SK-N-SH (cell line): ENCODE results near the gene ATG9A.

Experiments
- CTCF ChIP-seq: fragments of 200-600 bp; sonication (generic); IDR thresholded peaks from 2 replicates; pipeline ENCODE4 v1.6.1; 2017; ENCODE audit warnings: antibody characterized with exemption, mild to moderate bottlenecking, moderate library complexity
- EP300 ChIP-seq, 2 experiments: IDR thresholded peaks; 2 replicates each; pipeline versions ENCODE4 v1.4.0 to v1.6.1; 2012; ENCODE audit warnings: borderline replicate concordance in 1 of 2, low read depth in 1 of 2, low read length in 1 of 2
- EZH2phosphoT487 ChIP-seq: fragments of 200-600 bp; sonication (generic); IDR thresholded peaks from 2 replicates; pipeline ENCODE4 v1.6.1; 2017; ENCODE audit warnings: low read depth, mixed run types, mild to moderate bottlenecking, antibody characterized with exemption, moderate library complexity, borderline replicate concordance
- FOXM1 ChIP-seq: IDR thresholded peaks from 2 replicates; pipeline ENCODE4 v1.4.0; 2012; ENCODE audit warnings: low read depth, mild to moderate bottlenecking
- MEF2A ChIP-seq: IDR thresholded peaks from 2 replicates; pipeline ENCODE4 v1.4.0; 2012; ENCODE audit warnings: low read depth, borderline replicate concordance
- POLR2AphosphoS5 ChIP-seq: IDR thresholded peaks from 2 replicates; pipeline ENCODE4 v1.6.1; 2012; ENCODE audit warnings: low read depth, low read length
- REST ChIP-seq: IDR thresholded peaks from 2 replicates; pipeline ENCODE4 v1.6.1; 2012; ENCODE audit warnings: mild to moderate bottlenecking, low read depth, low read length, moderate library complexity
- RFX5 ChIP-seq: IDR thresholded peaks from 2 replicates; pipeline ENCODE4 v1.6.1; 2012; ENCODE audit warnings: mild to moderate bottlenecking, improper control_type of control experiment, low read length
- SIN3A ChIP-seq: IDR thresholded peaks from 2 replicates; pipeline ENCODE4 v1.6.1; 2012; ENCODE audit warnings: low read depth, mild to moderate bottlenecking, low read length, moderate library complexity, borderline replicate concordance
- TAF1 ChIP-seq: IDR thresholded peaks from 2 replicates; pipeline ENCODE4 v1.6.1; 2012; ENCODE audit warnings: low read depth, mild to moderate bottlenecking, low read length, moderate library complexity, borderline replicate concordance
- TEAD4 ChIP-seq: IDR thresholded peaks from 2 replicates; pipeline ENCODE4 v1.4.0; 2012; ENCODE audit warnings: mild to moderate bottlenecking, borderline replicate concordance; ENCODE audit not compliant: insufficient read depth
- USF1 ChIP-seq: IDR thresholded peaks from 2 replicates; pipeline ENCODE4 v1.4.0; 2012; ENCODE audit warnings: low read depth, borderline replicate concordance
- USF2 ChIP-seq: fragments of 150-350 bp; IDR thresholded peaks from 2 replicates; pipeline ENCODE4 v1.6.1; 2017; ENCODE audit warnings: antibody characterized with exemption, low read length, low read depth, borderline replicate concordance

GRCh38 chr2:219245899-219246230 is 16.4 kb upstream of the ATG9A start:
- no peak for TF ChIP-seq SIN3A
- TF ChIP-seq POLR2AphosphoS5 = no peak
- no peak for TF ChIP-seq RFX5
- no peak for TF ChIP-seq CTCF
- no peak for TF ChIP-seq USF2
- no peak for TF ChIP-seq EP300 (IDR thresholded peaks at IDR 0.05; ENCODE audit: borderline replicate concordance in 1 of 2, low read depth in 1 of 2, low read length in 1 of 2)
- no peak for TF ChIP-seq EZH2phosphoT487
- no peak for TF ChIP-seq REST
- TF ChIP-seq FOXM1 = no peak
- no peak for TF ChIP-seq USF1
- TF ChIP-seq TEAD4 = no peak
- no peak for TF ChIP-seq TAF1
- TF ChIP-seq MEF2A = no peak
